ENCODE results near the gene CLCNKA. TPM values are rescaled to one million over a fixed set of nuclear protein-coding genes. Genes with fewer than 3 reads are reported as not detected.

Gene CLCNKA
- total and polyA plus RNA-seq, 12 donors: 0.18 to 52.5 (median 2.1) TPM

DNA sequence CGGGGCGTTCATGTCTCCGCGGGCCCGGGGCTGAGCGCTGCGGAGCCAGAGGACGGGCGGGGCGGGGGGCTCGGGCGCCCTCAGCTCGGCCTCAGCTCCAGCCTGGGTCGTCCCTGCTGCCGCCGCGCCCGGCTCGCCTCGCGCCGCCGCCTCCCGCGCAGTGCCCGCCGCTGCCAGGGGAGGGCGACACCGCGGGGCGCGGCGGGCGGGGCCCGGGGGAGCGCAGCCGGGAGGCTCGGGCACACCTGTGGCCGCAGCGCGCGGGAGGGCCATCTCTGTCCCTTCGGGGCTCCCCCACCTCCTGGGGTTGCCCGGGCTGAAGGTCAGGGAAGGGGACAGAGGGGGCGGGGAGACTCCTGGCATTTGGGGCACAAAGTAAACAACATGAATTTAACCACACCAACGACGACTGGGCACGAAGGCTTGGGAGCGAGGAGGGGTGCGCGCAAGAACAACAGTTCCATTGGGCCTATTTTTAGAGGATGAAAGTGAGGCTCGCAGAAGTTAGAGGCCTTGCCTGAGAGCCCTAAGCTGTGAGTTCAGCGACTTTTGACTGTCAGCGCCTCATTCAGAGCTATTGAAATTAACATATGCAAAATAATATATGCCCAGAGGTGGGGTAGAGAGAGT, 51.8 kb downstream of the CLCNKA start, which contains the start of gene FAM131C:
TSS of gene FAM131C (minus strand) at position 162 of the 630 bp plus-strand sequence. CDS start 209 bp downstream, outside the sequence.
- Histone ChIP-seq H3K36me3 (replicated peaks in 1 of 2) (no peaks in the 10 kb centered on the region), H3K27ac (peak within 1 kb of the TSS in 2 of 5 donors; percentile 72 to 81), H3K4me1 (replicated peaks in 1 of 2) (peaks cover 32 to 43% of the 10 kb centered on the region in 2 donors), H3K27me3 (no peaks in the 10 kb centered on the region), H3K4me3 (peak within 1 kb of the TSS in 2 of 4 donors; percentile 19 to 75), H3K9me3 (replicated peaks in 1 of 3) (no peaks in the 10 kb centered on the region)
- TF ChIP-seq, protein P1, sequence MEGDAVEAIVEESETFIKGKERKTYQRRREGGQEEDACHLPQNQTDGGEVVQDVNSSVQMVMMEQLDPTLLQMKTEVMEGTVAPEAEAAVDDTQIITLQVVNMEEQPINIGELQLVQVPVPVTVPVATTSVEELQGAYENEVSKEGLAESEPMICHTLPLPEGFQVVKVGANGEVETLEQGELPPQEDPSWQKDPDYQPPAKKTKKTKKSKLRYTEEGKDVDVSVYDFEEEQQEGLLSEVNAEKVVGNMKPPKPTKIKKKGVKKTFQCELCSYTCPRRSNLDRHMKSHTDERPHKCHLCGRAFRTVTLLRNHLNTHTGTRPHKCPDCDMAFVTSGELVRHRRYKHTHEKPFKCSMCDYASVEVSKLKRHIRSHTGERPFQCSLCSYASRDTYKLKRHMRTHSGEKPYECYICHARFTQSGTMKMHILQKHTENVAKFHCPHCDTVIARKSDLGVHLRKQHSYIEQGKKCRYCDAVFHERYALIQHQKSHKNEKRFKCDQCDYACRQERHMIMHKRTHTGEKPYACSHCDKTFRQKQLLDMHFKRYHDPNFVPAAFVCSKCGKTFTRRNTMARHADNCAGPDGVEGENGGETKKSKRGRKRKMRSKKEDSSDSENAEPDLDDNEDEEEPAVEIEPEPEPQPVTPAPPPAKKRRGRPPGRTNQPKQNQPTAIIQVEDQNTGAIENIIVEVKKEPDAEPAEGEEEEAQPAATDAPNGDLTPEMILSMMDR (IDR thresholded peaks at IDR 0.05): peak in 3 of 6 experiments; percentile 43 to 79 (median 54)
- TF ChIP-seq POLR2A (IDR thresholded peaks at IDR 0.05): no peak
- intact Hi-C loops (cut with DNase I): no loop called here
- peak in 4 of 7 donors; percentile 45 to 59 (median 58) for DNase-seq
- WGBS, 4 donors: 2 to 8% (median 2%) methylated on average over 9 to 54 of the region's 54 CpGs

DNA sequence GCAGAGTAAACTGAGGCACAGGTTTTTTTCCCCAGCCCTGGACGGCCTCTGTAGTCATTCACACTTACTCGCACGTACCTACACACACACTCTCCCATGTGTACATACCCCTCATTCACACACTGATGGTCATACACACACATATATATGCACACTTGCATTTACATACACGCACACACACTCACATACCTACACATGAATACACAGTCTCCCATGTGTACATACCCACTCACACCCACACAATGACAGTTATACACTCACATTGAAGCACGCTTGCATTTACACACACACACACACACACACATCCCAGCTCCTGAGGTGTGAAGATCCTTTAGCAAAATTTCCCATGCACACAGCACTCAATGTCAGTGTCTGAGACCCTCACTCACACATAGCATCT, 52.4 kb downstream of the CLCNKA start:
- no peak for TF ChIP-seq POLR2A (IDR thresholded peaks at IDR 0.05)
- TF ChIP-seq, protein P1 (IDR thresholded peaks at IDR 0.05): no peak
- intact Hi-C loops (cut with DNase I): no loop called here
- H3K4me3 ChIP-seq: no peak overlapping the region

DNA sequence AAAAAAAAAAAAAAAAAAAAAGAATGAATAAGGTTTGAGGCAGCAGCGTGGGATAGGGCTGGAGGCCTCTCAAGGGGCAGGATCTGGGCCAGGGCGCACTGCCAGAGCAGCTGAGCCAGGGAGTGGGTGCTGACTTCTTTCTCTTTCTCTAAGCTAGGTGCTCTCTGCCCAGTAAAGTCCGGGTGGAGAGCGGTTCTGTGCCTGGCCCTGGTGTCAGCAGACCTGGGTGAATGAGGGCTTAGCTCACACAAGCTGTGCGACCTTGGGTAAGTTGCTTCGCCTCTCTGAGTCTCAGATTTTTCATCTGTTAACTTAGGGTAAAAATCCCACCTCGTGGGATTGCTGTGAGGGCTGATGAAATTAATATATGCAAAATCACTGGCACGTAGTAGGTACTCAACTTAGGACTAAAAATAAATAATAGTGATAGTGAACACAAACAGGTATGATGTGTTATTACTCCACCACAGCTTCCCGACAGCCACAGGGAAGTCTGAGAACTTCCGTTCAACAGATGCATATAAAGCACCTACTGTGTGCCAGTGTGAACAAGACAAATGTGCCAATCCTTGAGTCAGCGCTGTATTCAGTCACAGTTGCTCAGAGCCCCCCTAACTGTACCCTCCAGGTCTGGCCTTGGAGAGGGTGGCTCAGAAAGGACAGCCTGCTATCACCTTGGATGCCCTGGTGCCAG, 53.6 kb downstream of the CLCNKA start:
- peak; percentile 87 to 94 (median 92) for DNase-seq
- Histone ChIP-seq H3K27me3 (no peaks in the 10 kb centered on the region), H3K9me3 (replicated peaks in 1 of 3) (no peaks in the 10 kb centered on the region), H3K4me1 (replicated peaks in 1 of 2) (peaks cover 27 to 42% of the 10 kb centered on the region in 2 donors), H3K27ac (peak overlapping the region; percentile 84 to 99 (median 94)), H3K36me3 (replicated peaks in 1 of 2) (no peaks in the 10 kb centered on the region), H3K4me3 (no peak overlapping the region)
- WGBS, 4 donors: 35 to 42% (median 42%) methylated on average over 11 of the region's 11 CpGs
- intact Hi-C loops (cut with DNase I): no loop called here
- TF ChIP-seq, protein P1 (IDR thresholded peaks at IDR 0.05): no peak
- peak in 1 of 2 donors; percentile 44 for TF ChIP-seq POLR2A (IDR thresholded peaks at IDR 0.05)

More for the DNA sequence above, 52.4 kb downstream of the CLCNKA start:
- Histone ChIP-seq H3K36me3 (replicated peaks in 1 of 2) (no peaks in the 10 kb centered on the region), H3K4me1 (replicated peaks in 1 of 2) (peaks cover 27 to 42% of the 10 kb centered on the region in 2 donors), H3K9me3 (replicated peaks in 1 of 3) (no peaks in the 10 kb centered on the region), H3K27me3 (no peaks in the 10 kb centered on the region), H3K27ac (peak overlapping the region in 1 of 5 donors; percentile 81)
- 70 to 82% (median 80%) methylated on average over 5 of the region's 5 CpGs for WGBS, 4 donors
- no peak for DNase-seq

Measured in adrenal gland (tissue), 12 donors.